GM12865 (cell line): ENCODE data around the gene TSPEAR.
"Not testable (repeated sequence)": the region's sequence is repeated elsewhere in the genome, so short reads cannot be mapped to it uniquely, and the experiment has no call there.

ENCODE experiments used
- DNase-seq: peaks from one replicate; pipeline ENCODE4 v3.0.0; 2010; ENCODE audit warnings: low read depth
- H3K4me3 ChIP-seq: 2 replicates; pipeline ENCODE4 v1.5.1; 2011; ENCODE audit warnings: mild to moderate bottlenecking, low read depth, low read length, control low read depth
- TF ChIP-seq, protein P1 (sequence below): IDR thresholded peaks from 2 replicates; pipeline ENCODE4 v1.5.1; 2011; ENCODE audit warnings: low read length, control low read depth, low read depth, inconsistent platforms; ENCODE audit not compliant: insufficient read depth; ENCODE audit errors: missing control alignments

Gene TSPEAR

DNA sequence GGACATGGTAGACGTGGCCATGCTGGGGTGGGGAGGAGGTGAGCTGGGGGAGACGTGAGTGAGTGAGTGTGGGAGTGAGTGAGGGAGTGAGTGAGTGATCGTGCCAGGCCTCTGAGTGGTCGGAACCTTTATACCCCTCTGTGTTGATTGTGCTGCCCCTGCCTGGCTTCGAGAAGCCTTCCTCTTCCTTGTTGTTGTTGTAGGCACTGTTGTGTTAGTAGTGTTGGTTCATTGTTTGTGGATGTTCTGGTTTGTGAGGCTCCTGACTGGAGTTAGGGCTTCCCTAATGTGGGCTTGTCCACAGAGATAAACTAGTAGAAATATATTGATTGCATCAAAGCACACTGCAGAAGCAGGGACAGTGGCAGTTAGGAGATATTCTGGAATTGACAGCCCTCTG lies 152.7 kb downstream of the TSPEAR start, which contains the start of gene KRTAP10-3:
Gene KRTAP10-3, minus strand, starts transcription at position 101 of the 400 bp plus-strand sequence. Its CDS starts 80 bp downstream, at position 21.
- no peak within 1 kb of the TSS for H3K4me3 ChIP-seq
- no peak for DNase-seq
- TF ChIP-seq, protein P1, sequence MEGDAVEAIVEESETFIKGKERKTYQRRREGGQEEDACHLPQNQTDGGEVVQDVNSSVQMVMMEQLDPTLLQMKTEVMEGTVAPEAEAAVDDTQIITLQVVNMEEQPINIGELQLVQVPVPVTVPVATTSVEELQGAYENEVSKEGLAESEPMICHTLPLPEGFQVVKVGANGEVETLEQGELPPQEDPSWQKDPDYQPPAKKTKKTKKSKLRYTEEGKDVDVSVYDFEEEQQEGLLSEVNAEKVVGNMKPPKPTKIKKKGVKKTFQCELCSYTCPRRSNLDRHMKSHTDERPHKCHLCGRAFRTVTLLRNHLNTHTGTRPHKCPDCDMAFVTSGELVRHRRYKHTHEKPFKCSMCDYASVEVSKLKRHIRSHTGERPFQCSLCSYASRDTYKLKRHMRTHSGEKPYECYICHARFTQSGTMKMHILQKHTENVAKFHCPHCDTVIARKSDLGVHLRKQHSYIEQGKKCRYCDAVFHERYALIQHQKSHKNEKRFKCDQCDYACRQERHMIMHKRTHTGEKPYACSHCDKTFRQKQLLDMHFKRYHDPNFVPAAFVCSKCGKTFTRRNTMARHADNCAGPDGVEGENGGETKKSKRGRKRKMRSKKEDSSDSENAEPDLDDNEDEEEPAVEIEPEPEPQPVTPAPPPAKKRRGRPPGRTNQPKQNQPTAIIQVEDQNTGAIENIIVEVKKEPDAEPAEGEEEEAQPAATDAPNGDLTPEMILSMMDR: no peak

DNA sequence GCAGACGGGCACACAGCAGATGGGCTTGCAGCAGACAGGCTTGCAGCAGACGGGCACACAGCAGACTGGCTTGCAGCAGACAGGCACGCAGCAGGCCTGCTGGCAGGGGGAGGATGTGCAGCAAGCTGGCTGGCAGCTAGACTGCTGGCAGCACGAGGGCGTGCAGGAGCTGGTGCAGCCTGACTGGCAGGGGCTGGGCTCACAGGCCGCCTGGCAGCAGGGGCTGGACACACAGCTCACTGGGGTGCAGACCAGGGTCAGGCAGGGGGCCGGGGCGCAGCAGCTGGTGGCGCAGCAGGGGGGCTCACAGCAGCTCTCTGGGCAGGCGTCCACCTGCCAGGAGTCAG lies 153.1 kb downstream of the TSPEAR start:
- H3K4me3 ChIP-seq, DNase-seq: not testable (repeated sequence)

DNA sequence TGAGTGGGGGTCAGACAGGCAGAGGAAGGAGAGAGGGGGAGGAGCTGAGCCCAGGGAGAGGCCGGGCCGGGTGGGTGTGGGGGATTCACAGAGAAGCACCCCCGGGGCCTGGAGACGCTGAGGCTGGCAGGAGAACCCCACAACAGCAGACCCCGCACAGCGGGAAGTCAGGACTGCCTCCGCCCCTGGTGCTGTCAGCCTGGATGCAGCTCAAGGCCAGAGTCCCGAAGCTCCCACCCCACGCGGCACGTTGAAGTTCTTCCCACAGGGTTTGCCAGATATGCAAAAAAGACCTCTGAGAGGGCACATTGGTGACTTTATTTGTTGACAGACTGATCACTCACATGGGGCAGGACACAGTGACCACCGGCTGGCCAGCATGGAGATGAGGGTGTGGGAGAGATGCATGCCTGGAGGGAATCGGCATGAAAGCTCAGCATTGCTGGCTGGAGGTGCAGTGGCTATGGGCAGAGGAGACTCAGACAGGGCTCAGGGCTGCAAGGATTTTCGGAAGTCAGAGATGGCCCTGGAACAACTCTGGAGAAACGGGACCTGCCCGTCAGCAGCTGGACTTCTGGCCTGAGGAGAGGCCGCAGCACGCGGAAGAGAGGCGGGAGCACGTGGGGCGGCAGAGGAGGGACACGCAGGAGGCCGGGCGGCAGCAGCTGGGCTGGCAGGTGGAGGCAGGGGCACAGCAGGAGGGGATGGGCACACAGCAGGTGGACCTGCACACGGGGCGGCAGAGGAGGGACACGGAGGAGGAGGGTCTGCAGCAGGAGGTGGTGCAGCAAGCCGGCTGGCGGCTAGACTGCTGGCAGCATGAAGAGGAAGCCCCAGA lies 153.7 kb downstream of the TSPEAR start:
- no peak for DNase-seq
- TF ChIP-seq, protein P1: no peak

DNA sequence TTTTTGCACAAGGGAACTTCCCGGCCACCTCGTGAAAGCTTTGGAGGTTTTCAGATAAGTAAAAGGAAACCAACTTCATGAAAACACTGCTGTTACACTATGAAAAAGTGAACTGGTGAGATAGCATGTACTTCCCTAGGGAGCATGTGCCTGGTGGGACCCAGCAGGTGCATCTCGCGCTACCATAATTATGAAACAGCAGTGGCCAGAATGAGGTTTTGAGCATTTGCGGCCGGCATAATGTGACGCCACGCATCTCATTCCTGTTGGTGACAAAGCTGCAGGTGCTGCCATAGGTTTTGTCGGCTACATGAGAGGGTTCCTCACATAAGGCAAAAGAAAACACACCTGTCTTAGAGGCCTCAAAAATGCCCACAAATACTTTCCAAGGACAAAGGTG lies 154.5 kb downstream of the TSPEAR start:
- DNase-seq: peak; percentile 36
- TF ChIP-seq, protein P1: no peak
- H3K4me3 ChIP-seq: no peak overlapping the region

More for the DNA sequence above, 153.7 kb downstream of the TSPEAR start:
- H3K4me3 ChIP-seq: no peak overlapping the region

DNA sequence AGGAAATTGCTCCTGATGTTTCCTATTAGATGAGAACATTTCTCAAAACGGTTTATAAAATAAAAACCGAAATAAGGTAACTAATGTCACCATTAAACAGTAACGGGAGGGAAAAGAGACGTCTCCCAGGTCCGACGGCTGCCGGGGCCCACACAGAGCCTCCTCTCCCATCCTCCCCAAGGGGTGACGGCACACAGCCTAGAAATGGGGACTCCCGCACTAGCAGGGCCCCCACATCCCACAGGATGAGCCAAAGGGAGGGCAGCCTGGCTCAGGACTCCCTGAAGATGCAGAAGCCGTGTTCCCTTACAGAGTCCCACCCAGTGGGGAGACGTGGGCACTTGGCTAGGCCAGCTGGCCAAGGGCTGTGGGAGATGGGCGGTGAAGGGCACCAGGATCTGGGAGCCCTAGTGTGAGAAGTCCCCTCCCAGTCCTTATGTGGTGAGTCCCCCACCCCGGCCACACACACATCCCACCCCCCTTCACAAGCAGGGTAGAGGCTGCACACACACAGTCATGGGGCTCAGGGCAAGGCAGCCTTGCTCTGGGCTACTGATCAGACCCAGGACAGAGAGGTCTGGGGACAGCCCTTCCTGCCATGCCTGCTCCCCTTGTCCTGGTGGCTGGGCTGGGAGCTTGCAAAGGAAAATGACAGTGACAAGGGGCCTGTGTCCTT lies 156.0 kb downstream of the TSPEAR start:
- TF ChIP-seq, protein P1: no peak
- no peak overlapping the region for H3K4me3 ChIP-seq
- DNase-seq: no peak

DNA sequence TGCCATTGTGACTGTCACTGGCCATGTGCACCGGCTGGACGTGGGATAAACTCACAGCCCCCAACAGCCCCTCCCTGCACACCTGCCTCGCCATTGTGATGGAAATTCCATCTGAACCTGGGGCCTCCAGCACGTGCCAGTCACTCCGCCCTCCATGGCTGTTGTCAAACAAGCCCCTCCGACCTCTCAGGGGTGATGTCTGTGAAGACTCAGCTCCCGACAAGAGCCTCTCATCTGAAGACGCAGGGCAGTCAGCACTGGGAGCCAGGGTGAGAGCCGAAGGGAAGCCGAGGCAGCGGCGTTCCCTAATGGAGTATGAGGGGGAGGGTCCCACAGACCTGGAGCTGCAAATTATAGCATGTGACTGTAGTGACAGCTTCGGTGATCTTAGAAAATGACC lies 158.7 kb downstream of the TSPEAR start:
- TF ChIP-seq, protein P1: no peak
- no peak for DNase-seq
- no peak overlapping the region for H3K4me3 ChIP-seq

DNA sequence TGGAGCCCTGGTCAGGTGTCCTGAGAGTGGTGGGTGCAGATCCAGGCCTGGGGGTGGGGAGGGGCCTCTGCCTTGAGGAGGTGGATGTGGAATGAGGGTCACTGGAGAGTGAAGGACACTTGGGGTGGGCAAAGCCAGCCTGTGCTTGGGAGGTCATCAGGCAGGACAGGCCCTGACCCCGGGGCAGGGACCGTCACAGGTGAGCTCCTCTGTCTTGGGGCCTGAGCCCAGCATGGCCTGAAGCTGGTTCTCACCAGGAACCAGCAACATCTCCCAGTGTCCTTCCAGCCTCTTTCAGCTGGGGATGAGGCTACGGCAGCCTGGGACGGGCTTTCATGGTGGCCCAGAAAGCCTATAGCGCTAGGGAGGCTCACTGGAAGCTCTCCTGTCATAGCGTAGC lies 159.2 kb downstream of the TSPEAR start:
- H3K4me3 ChIP-seq: no peak overlapping the region
- DNase-seq: no peak
- TF ChIP-seq, protein P1: no peak
